ENCODE data around the gene IGLL1.
"Not testable (repeated sequence)": the region's sequence is repeated elsewhere in the genome, so short reads cannot be mapped to it uniquely, and the experiment has no call there.

Gene IGLL1

DNA sequence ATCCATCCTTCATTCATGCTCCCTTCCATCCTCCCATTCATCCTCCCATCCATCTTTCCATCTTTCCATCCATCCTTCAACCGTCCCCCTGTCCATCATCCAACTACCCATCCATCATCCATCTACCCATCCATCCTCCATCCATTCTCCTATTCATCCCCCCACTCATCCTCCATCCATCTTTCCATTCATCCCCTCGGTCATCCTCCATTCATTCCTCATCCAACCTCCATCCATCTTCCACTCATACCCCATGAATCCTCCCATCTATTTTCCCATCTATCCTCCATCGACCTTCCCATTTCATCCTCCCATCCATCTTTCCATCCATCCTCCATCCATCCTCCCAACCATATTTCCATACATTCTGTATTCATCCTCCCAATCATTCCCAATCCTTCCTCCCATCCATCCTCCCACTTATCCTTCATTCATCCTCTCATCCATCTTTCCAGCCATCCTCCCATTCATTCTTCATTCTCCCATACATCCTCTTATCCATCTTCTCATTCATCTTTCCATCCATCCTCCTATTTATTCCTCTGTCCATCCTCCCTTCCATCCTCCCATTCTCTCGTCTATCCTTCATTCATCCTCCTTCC is 29.9 kb downstream of the IGLL1 start:
- Histone ChIP-seq H3K79me2 (ENCODE audit: control insufficient read depth, insufficient read depth, low read length, unreplicated experiment) (no peaks in the 10 kb centered on the region), H3K27me3 (ENCODE audit: insufficient read depth, low read length) (peaks cover 10% of the 10 kb centered on the region; the same call in 1 of the 2 replicates), H3K27ac (ENCODE audit: low read depth, low read length) (no peak overlapping the region), H3K4me1 (ENCODE audit: control insufficient read depth, insufficient read depth, low read length, unreplicated experiment) (no peaks in the 10 kb centered on the region), H3K36me3 (ENCODE audit: insufficient read depth, low read length) (no peaks in the 10 kb centered on the region), H2AFZ (ENCODE audit: low read length, unreplicated experiment) (no peak overlapping the region), H3K4me3 (ENCODE audit: low read depth, low read length) (no peak overlapping the region)

- Histone ChIP-seq H3K36me3 (ENCODE audit: insufficient read depth, low read length) (no peaks in the 10 kb centered on the region), H3K4me3 (ENCODE audit: low read depth, low read length) (no peak overlapping the region), H3K27me3 (ENCODE audit: insufficient read depth, low read length) (peaks cover 10% of the 10 kb centered on the region; the same call in 1 of the 2 replicates), H3K4me1 (ENCODE audit: control insufficient read depth, insufficient read depth, low read length, unreplicated experiment) (no peaks in the 10 kb centered on the region), H2AFZ (ENCODE audit: low read length, unreplicated experiment) (no peak overlapping the region), H3K79me2 (ENCODE audit: control insufficient read depth, insufficient read depth, low read length, unreplicated experiment) (no peaks in the 10 kb centered on the region), H3K27ac (ENCODE audit: low read depth, low read length) (no peak overlapping the region)
Observed at GRCh38 chr22:23549198-23549595, 30.9 kb downstream of the IGLL1 start.

DNA sequence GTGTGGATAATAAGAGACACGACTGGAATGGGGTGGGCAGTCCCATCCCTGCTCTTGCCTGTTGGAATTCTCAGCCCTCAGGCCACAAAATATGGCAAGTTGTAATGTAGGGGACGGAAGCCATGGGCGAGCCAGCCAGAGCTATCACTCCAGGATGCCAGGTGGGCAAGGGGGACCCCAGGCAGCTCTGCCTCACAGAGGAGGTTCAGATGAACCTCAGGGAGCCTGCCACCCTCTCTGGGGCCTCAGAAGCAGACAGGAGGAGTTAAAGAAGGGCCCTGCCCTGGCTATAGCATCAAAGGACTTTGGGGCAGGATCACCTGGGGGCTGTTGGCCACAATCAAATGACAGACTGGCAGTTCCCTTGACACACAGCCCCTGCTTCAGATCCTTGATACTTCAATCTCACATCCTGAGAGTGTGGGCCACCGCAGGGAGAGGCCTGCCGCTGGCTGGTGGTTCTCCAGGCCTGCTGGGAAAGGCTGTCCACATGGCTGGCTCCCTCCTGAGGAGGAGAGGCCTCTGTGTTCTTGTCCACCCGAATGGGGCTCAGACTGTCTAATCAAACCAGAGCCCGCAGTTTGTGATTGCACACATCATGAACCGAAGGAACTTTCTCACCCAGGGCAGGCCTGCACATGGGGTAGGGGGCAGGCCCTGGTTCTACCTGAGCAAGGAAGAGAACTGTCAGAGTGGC is 31.4 kb downstream of the IGLL1 start:
- H2AFZ ChIP-seq (ENCODE audit: low read length, unreplicated experiment) = no peak overlapping the region
- H3K79me2 ChIP-seq (ENCODE audit: control insufficient read depth, insufficient read depth, low read length, unreplicated experiment) = no peaks in the 10 kb centered on the region
- no peaks in the 10 kb centered on the region for H3K4me1 ChIP-seq (ENCODE audit: control insufficient read depth, insufficient read depth, low read length, unreplicated experiment)
- H3K27ac ChIP-seq (ENCODE audit: low read depth, low read length) = no peak overlapping the region
- H3K4me3 ChIP-seq (ENCODE audit: low read depth, low read length) = no peak overlapping the region
- H3K36me3 ChIP-seq (ENCODE audit: insufficient read depth, low read length) = no peaks in the 10 kb centered on the region
- peaks cover 10% of the 10 kb centered on the region; the same call in 1 of the 2 replicates for H3K27me3 ChIP-seq (ENCODE audit: insufficient read depth, low read length)

- Histone ChIP-seq H3K79me2 (ENCODE audit: control insufficient read depth, insufficient read depth, low read length, unreplicated experiment) (no peaks in the 10 kb centered on the region), H3K27ac (ENCODE audit: low read depth, low read length) (no peak overlapping the region), H3K36me3 (ENCODE audit: insufficient read depth, low read length) (no peaks in the 10 kb centered on the region), H3K4me1 (ENCODE audit: control insufficient read depth, insufficient read depth, low read length, unreplicated experiment) (no peaks in the 10 kb centered on the region), H2AFZ (ENCODE audit: low read length, unreplicated experiment) (no peak overlapping the region), H3K4me3 (ENCODE audit: low read depth, low read length) (no peak overlapping the region), H3K27me3 (ENCODE audit: insufficient read depth, low read length) (peaks cover 10% of the 10 kb centered on the region; the same call in 1 of the 2 replicates)
Observed at GRCh38 chr22:23547818-23548500, 32.1 kb downstream of the IGLL1 start.

GRCh38 chr22:23547382-23547781 is 32.7 kb downstream of the IGLL1 start:
- peaks cover 10% of the 10 kb centered on the region; the same call in 1 of the 2 replicates for H3K27me3 ChIP-seq (ENCODE audit: insufficient read depth, low read length)
- H3K27ac ChIP-seq (ENCODE audit: low read depth, low read length); H3K79me2 ChIP-seq (ENCODE audit: control insufficient read depth, insufficient read depth, low read length, unreplicated experiment); H2AFZ ChIP-seq (ENCODE audit: low read length, unreplicated experiment); H3K4me3 ChIP-seq (ENCODE audit: low read depth, low read length); H3K36me3 ChIP-seq (ENCODE audit: insufficient read depth, low read length); H3K4me1 ChIP-seq (ENCODE audit: control insufficient read depth, insufficient read depth, low read length, unreplicated experiment): not testable (repeated sequence)

DNA sequence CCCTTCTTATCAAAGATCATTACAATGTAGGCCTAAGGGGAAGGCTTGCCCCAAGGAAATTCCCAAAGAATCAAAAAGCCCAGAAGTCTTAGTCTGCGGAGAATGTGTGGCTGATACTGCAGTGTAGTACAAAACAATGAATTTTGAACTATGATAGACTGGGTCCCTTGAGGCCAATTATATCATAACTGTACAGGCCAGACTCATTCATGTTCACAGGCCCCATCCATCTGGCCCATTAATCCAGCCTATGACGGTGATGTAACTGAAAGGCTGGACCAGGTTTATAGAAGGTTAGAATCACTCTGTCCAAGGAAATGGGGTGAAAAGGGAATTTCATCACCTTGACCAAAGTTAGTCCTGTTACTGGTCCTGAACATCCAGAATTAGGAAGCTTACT is 35.2 kb downstream of the IGLL1 start:
- Histone ChIP-seq H3K79me2 (ENCODE audit: control insufficient read depth, insufficient read depth, low read length, unreplicated experiment) (no peaks in the 10 kb centered on the region), H3K27ac (ENCODE audit: low read depth, low read length) (no peak overlapping the region), H3K4me3 (ENCODE audit: low read depth, low read length) (no peak overlapping the region), H3K27me3 (ENCODE audit: insufficient read depth, low read length) (no peaks in the 10 kb centered on the region), H2AFZ (ENCODE audit: low read length, unreplicated experiment) (no peak overlapping the region), H3K4me1 (ENCODE audit: control insufficient read depth, insufficient read depth, low read length, unreplicated experiment) (no peaks in the 10 kb centered on the region), H3K36me3 (ENCODE audit: insufficient read depth, low read length) (no peaks in the 10 kb centered on the region)

DNA sequence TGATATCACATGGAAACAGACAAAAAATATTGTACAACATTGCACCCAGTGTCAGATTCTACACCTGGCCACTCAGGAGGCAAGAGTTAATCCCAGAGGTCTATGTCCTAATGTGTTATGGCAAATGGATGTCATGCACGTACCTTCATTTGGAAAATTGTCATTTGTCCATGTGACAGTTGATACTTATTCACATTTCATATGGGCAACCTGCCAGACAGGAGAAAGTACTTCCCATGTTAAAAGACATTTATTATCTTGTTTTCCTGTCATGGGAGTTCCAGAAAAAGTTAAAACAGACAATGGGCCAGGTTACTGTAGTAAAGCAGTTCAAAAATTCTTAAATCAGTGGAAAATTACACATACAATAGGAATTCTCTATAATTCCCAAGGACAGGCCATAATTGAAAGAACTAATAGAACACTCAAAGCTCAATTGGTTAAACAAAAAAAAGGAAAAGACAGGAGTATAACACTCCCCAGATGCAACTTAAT is 36.5 kb downstream of the IGLL1 start:
- H3K79me2 ChIP-seq (ENCODE audit: control insufficient read depth, insufficient read depth, low read length, unreplicated experiment); H3K27ac ChIP-seq (ENCODE audit: low read depth, low read length); H3K36me3 ChIP-seq (ENCODE audit: insufficient read depth, low read length); H3K27me3 ChIP-seq (ENCODE audit: insufficient read depth, low read length); H3K4me3 ChIP-seq (ENCODE audit: low read depth, low read length); H2AFZ ChIP-seq (ENCODE audit: low read length, unreplicated experiment); H3K4me1 ChIP-seq (ENCODE audit: control insufficient read depth, insufficient read depth, low read length, unreplicated experiment): not testable (repeated sequence)

GRCh38 chr22:23542933-23543332 is 37.2 kb downstream of the IGLL1 start:
- H3K4me1 ChIP-seq (ENCODE audit: control insufficient read depth, insufficient read depth, low read length, unreplicated experiment) = no peaks in the 10 kb centered on the region
- H3K27ac ChIP-seq (ENCODE audit: low read depth, low read length) = no peak overlapping the region
- no peak overlapping the region for H2AFZ ChIP-seq (ENCODE audit: low read length, unreplicated experiment)
- H3K27me3 ChIP-seq (ENCODE audit: insufficient read depth, low read length) = no peaks in the 10 kb centered on the region
- H3K4me3 ChIP-seq (ENCODE audit: low read depth, low read length) = no peak overlapping the region
- no peaks in the 10 kb centered on the region for H3K79me2 ChIP-seq (ENCODE audit: control insufficient read depth, insufficient read depth, low read length, unreplicated experiment)
- no peaks in the 10 kb centered on the region for H3K36me3 ChIP-seq (ENCODE audit: insufficient read depth, low read length)

DNA sequence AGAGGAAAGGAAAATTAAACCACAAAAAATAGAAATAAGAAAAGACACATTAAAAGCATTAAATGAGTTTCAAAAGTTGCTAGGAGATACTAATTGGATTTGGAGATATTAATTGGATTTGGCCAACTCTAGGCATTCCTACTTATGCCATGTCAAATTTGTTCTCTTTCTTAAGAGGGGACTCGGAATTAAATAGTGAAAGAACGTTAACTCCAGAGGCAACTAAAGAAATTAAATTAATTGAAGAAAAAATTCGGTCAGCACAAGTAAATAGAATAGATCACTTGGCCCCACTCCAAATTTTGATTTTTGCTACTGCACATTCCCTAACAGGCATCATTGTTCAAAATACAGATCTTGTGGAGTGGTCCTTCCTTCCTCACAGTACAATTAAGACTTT is 37.7 kb downstream of the IGLL1 start:
- not testable (repeated sequence) for H3K27me3 ChIP-seq (ENCODE audit: insufficient read depth, low read length); H2AFZ ChIP-seq (ENCODE audit: low read length, unreplicated experiment); H3K4me3 ChIP-seq (ENCODE audit: low read depth, low read length); H3K27ac ChIP-seq (ENCODE audit: low read depth, low read length); H3K4me1 ChIP-seq (ENCODE audit: control insufficient read depth, insufficient read depth, low read length, unreplicated experiment); H3K36me3 ChIP-seq (ENCODE audit: insufficient read depth, low read length); H3K79me2 ChIP-seq (ENCODE audit: control insufficient read depth, insufficient read depth, low read length, unreplicated experiment)

- not testable (repeated sequence) for H3K36me3 ChIP-seq (ENCODE audit: insufficient read depth, low read length); H3K27me3 ChIP-seq (ENCODE audit: insufficient read depth, low read length); H3K4me1 ChIP-seq (ENCODE audit: control insufficient read depth, insufficient read depth, low read length, unreplicated experiment); H3K4me3 ChIP-seq (ENCODE audit: low read depth, low read length); H2AFZ ChIP-seq (ENCODE audit: low read length, unreplicated experiment); H3K79me2 ChIP-seq (ENCODE audit: control insufficient read depth, insufficient read depth, low read length, unreplicated experiment); H3K27ac ChIP-seq (ENCODE audit: low read depth, low read length)
Observed at GRCh38 chr22:23541849-23542281, 38.2 kb downstream of the IGLL1 start.

GRCh38 chr22:23540837-23541236 is 39.3 kb downstream of the IGLL1 start:
- not testable (repeated sequence) for H3K27me3 ChIP-seq (ENCODE audit: insufficient read depth, low read length); H3K27ac ChIP-seq (ENCODE audit: low read depth, low read length); H2AFZ ChIP-seq (ENCODE audit: low read length, unreplicated experiment); H3K36me3 ChIP-seq (ENCODE audit: insufficient read depth, low read length); H3K4me1 ChIP-seq (ENCODE audit: control insufficient read depth, insufficient read depth, low read length, unreplicated experiment); H3K4me3 ChIP-seq (ENCODE audit: low read depth, low read length); H3K79me2 ChIP-seq (ENCODE audit: control insufficient read depth, insufficient read depth, low read length, unreplicated experiment)

All from ACC112 (cell line).